ENCODE results near the gene IL23R. TPM values are rescaled to one million over a fixed set of nuclear protein-coding genes. Genes with fewer than 3 reads are reported as not detected.

The IL23R gene
- total and polyA plus RNA-seq, 2 donors (not counting 1 experiment from before 2014, with no cell fraction given): not detected

GRCh38 chr1:67217938-67218337 lies 51.7 kb downstream of the IL23R start:
- Histone ChIP-seq H4K20me1 (ENCODE audit: control insufficient read depth, insufficient read depth, low read length, poor library complexity, severe bottlenecking) (no peaks in the 10 kb centered on the region), H3K36me3 (replicated peaks in 1 of 2; ENCODE audit: control extremely low read depth in 1 of 2, control insufficient read depth in 1 of 2, extremely low read depth in 1 of 2, insufficient read depth in 2 of 2, low read length in 1 of 2) (no peaks in the 10 kb centered on the region), H3K9ac (ENCODE audit: low read length) (no peak overlapping the region), H2AFZ (ENCODE audit: insufficient read depth, low read depth, low read length, poor library complexity, severe bottlenecking) (no peak overlapping the region), H3K4me1 (ENCODE audit: control insufficient read depth in 2 of 2, insufficient read depth in 2 of 2, low read length in 2 of 2) (peaks cover 0 to 8% of the 10 kb centered on the region in 2 donors), H3K4me3 (ENCODE audit: control extremely low read depth in 1 of 5, extremely low read depth in 1 of 5, insufficient read depth in 1 of 5, low read depth in 2 of 5, low read length in 4 of 5) (no peak overlapping the region), H3K79me2 (ENCODE audit: control insufficient read depth, insufficient read depth, low read length) (no peaks in the 10 kb centered on the region), H3K27ac (ENCODE audit: low read length in 2 of 2) (no peak overlapping the region), H3K4me2 (replicated peaks; ENCODE audit: low read depth, low read length, poor library complexity, severe bottlenecking) (no peak overlapping the region), H3K9me3 (ENCODE audit: control extremely low read depth in 1 of 3, control insufficient read depth in 2 of 3, insufficient read depth in 1 of 3, low read length in 2 of 3) (no peaks in the 10 kb centered on the region), H3K27me3 (replicated peaks in 1 of 4; ENCODE audit: control extremely low read depth in 1 of 4, control insufficient read depth in 3 of 4, insufficient read depth in 4 of 4, low read length in 3 of 4) (no peaks in the 10 kb centered on the region)
- DNase-seq (no peak), ATAC-seq (ENCODE audit: low read depth) (no peak)
- TF ChIP-seq EZH2 (IDR thresholded peaks at IDR 0.05; ENCODE audit: borderline replicate concordance, insufficient read depth, low read depth, low read length, poor library complexity, severe bottlenecking) (no peak), CTCF (IDR thresholded peaks at IDR 0.05) (no peak)
- ChIA-PET POLR2A (no interaction called here), CTCF (interaction anchor here (0.7 to 1.1 kb wide), 4 partner anchors 16 to 283 kb away, joined by 3 to 6 read pairs (median 4); no protein-coding TSS in a partner anchor)
- Mint-ChIP-seq H3K27ac (no peak overlapping the region), H3K27me3 (peaks cover 4% of the 10 kb centered on the region), H3K9me3 (ENCODE audit: insufficient read depth) (no peaks in the 10 kb centered on the region), H3K4me1 (peaks cover 9% of the 10 kb centered on the region), H3K4me3 (no peak overlapping the region)
- WGBS (ENCODE audit: insufficient coverage): no CpG with 5 or more reads among the region's 1 CpG
- intact Hi-C loops (cut with micrococcal nuclease): no loop called here

- Histone ChIP-seq H4K20me1 (ENCODE audit: control insufficient read depth, insufficient read depth, low read length, poor library complexity, severe bottlenecking) (no peaks in the 10 kb centered on the region), H3K4me2 (replicated peaks; ENCODE audit: low read depth, low read length, poor library complexity, severe bottlenecking) (no peak overlapping the region), H3K4me3 (ENCODE audit: control extremely low read depth in 1 of 5, extremely low read depth in 1 of 5, insufficient read depth in 1 of 5, low read depth in 2 of 5, low read length in 4 of 5) (no peak overlapping the region), H3K9ac (ENCODE audit: low read length) (no peak overlapping the region), H3K27me3 (replicated peaks in 1 of 4; ENCODE audit: control extremely low read depth in 1 of 4, control insufficient read depth in 3 of 4, insufficient read depth in 4 of 4, low read length in 3 of 4) (peaks cover 0 to 4% (median 0%) of the 10 kb centered on the region in 4 experiments), H2AFZ (ENCODE audit: insufficient read depth, low read depth, low read length, poor library complexity, severe bottlenecking) (no peak overlapping the region), H3K79me2 (ENCODE audit: control insufficient read depth, insufficient read depth, low read length) (no peaks in the 10 kb centered on the region), H3K36me3 (replicated peaks in 1 of 2; ENCODE audit: control extremely low read depth in 1 of 2, control insufficient read depth in 1 of 2, extremely low read depth in 1 of 2, insufficient read depth in 2 of 2, low read length in 1 of 2) (no peaks in the 10 kb centered on the region), H3K27ac (ENCODE audit: low read length in 2 of 2) (no peak overlapping the region), H3K4me1 (ENCODE audit: control insufficient read depth in 2 of 2, insufficient read depth in 2 of 2, low read length in 2 of 2) (no peaks in the 10 kb centered on the region), H3K9me3 (ENCODE audit: control extremely low read depth in 1 of 3, control insufficient read depth in 2 of 3, insufficient read depth in 1 of 3, low read length in 2 of 3) (no peaks in the 10 kb centered on the region)
- no peaks in the 10 kb centered on the region for H3K9me3 Mint-ChIP-seq (ENCODE audit: insufficient read depth)
- DNase-seq: no peak
- ATAC-seq (ENCODE audit: low read depth): no peak
- ChIA-PET POLR2A (no interaction called here), CTCF (interaction anchor here (0.8 to 1.8 kb wide), 4 partner anchors 9 to 277 kb away, joined by 3 to 8 read pairs (median 4); no protein-coding TSS in a partner anchor)
- H3K4me3 Mint-ChIP-seq: no peak overlapping the region
- TF ChIP-seq CTCF (IDR thresholded peaks at IDR 0.05) (no peak), EZH2 (IDR thresholded peaks at IDR 0.05; ENCODE audit: borderline replicate concordance, insufficient read depth, low read depth, low read length, poor library complexity, severe bottlenecking) (no peak)
- H3K27ac Mint-ChIP-seq: no peak overlapping the region
- 100% methylated on average over 1 of the region's 2 CpGs for WGBS (ENCODE audit: insufficient coverage)
- H3K4me1 Mint-ChIP-seq: no peaks in the 10 kb centered on the region
- H3K27me3 Mint-ChIP-seq: peaks cover 18% of the 10 kb centered on the region
- intact Hi-C loops (cut with micrococcal nuclease): no loop called here
These were observed 58.6 kb downstream of the IL23R start for GRCh38 chr1:67224856-67225255.
